Measurements from ENCODE around the gene DNMBP. TPM values are rescaled to one million over a fixed set of nuclear protein-coding genes. Genes with fewer than 3 reads are reported as not detected.
"Not testable (repeated sequence)": the region's sequence is repeated elsewhere in the genome, so short reads cannot be mapped to it uniquely, and the experiment has no call there.

Gene DNMBP
- total RNA-seq, 2 donors from 2014 or later = 17.9 to 34.2 TPM

GRCh38 chr10:99872367-99873162 is 137.2 kb downstream of the DNMBP start:
- H3K27me3 ChIP-seq (replicated peaks; ENCODE audit: insufficient read depth) = no peaks in the 10 kb centered on the region
- TF ChIP-seq CTCF (IDR thresholded peaks at IDR 0.05) = no peak
- no peak for DNase-seq (ENCODE audit: low spot score)
- no peak for ATAC-seq (ENCODE audit: insufficient number of reproducible peaks, low FRiP score, low read depth)
- peaks cover 16% of the 10 kb centered on the region for H3K36me3 ChIP-seq
- H3K4me3 ChIP-seq = no peak overlapping the region
- no peak overlapping the region for H3K27ac ChIP-seq
- H3K9me3 ChIP-seq = no peaks in the 10 kb centered on the region
- H3K4me1 ChIP-seq (ENCODE audit: control insufficient read depth in 1 of 2, low read depth in 2 of 2) = no peaks in the 10 kb centered on the region

- TF ChIP-seq CTCF (IDR thresholded peaks at IDR 0.05) = no peak
- no peaks in the 10 kb centered on the region for H3K36me3 ChIP-seq
Observed at GRCh38 chr10:99870123-99870730, 139.5 kb downstream of the DNMBP start.

GRCh38 chr10:99869581-99870122 is 140.1 kb downstream of the DNMBP start:
- no peak for ATAC-seq (ENCODE audit: insufficient number of reproducible peaks, low FRiP score, low read depth)
- Histone ChIP-seq H3K36me3 (no peaks in the 10 kb centered on the region), H3K9me3 (no peaks in the 10 kb centered on the region), H3K27me3 (replicated peaks; ENCODE audit: insufficient read depth) (no peaks in the 10 kb centered on the region), H3K4me1 (ENCODE audit: control insufficient read depth in 1 of 2, low read depth in 2 of 2) (no peaks in the 10 kb centered on the region), H3K27ac (no peak overlapping the region), H3K4me3 (no peak overlapping the region)
- TF ChIP-seq CTCF (IDR thresholded peaks at IDR 0.05) = no peak
- DNase-seq (ENCODE audit: low spot score) = no peak

More at GRCh38 chr10:99870123-99870730, 139.5 kb downstream of the DNMBP start:
- Histone ChIP-seq H3K4me3 (no peak overlapping the region), H3K27me3 (replicated peaks; ENCODE audit: insufficient read depth) (no peaks in the 10 kb centered on the region), H3K27ac (no peak overlapping the region), H3K4me1 (ENCODE audit: control insufficient read depth in 1 of 2, low read depth in 2 of 2) (no peaks in the 10 kb centered on the region), H3K9me3 (no peaks in the 10 kb centered on the region)
- no peak for ATAC-seq (ENCODE audit: insufficient number of reproducible peaks, low FRiP score, low read depth)
- DNase-seq (ENCODE audit: low spot score) = no peak

- not testable (repeated sequence) for H3K9me3 ChIP-seq; ATAC-seq (ENCODE audit: insufficient number of reproducible peaks, low FRiP score, low read depth); H3K36me3 ChIP-seq; H3K4me1 ChIP-seq (ENCODE audit: control insufficient read depth in 1 of 2, low read depth in 2 of 2); DNase-seq (ENCODE audit: low spot score); H3K27me3 ChIP-seq (replicated peaks; ENCODE audit: insufficient read depth); H3K27ac ChIP-seq; H3K4me3 ChIP-seq
Observed at GRCh38 chr10:99867250-99867649, 142.5 kb downstream of the DNMBP start.

GRCh38 chr10:99863535-99864240 is 146.1 kb downstream of the DNMBP start:
- not testable (repeated sequence) for H3K4me3 ChIP-seq; H3K4me1 ChIP-seq (ENCODE audit: control insufficient read depth in 1 of 2, low read depth in 2 of 2); H3K9me3 ChIP-seq; H3K27me3 ChIP-seq (replicated peaks; ENCODE audit: insufficient read depth); H3K36me3 ChIP-seq; H3K27ac ChIP-seq; ATAC-seq (ENCODE audit: insufficient number of reproducible peaks, low FRiP score, low read depth); DNase-seq (ENCODE audit: low spot score)

GRCh38 chr10:99860466-99860865 is 149.3 kb downstream of the DNMBP start:
- Histone ChIP-seq H3K27ac (no peak overlapping the region), H3K36me3 (no peaks in the 10 kb centered on the region), H3K4me3 (no peak overlapping the region), H3K9me3 (no peaks in the 10 kb centered on the region), H3K4me1 (ENCODE audit: control insufficient read depth in 1 of 2, low read depth in 2 of 2) (no peaks in the 10 kb centered on the region), H3K27me3 (replicated peaks; ENCODE audit: insufficient read depth) (no peaks in the 10 kb centered on the region)
- DNase-seq (ENCODE audit: low spot score) (no peak), ATAC-seq (ENCODE audit: insufficient number of reproducible peaks, low FRiP score, low read depth) (no peak)
- TF ChIP-seq CTCF (IDR thresholded peaks at IDR 0.05) = no peak
